ENCODE measurements around the gene KCNE4.

Gene KCNE4

GRCh38 chr2:223012291-223012690 lies 39.7 kb upstream of the KCNE4 start:
- Histone ChIP-seq H3K9ac (ENCODE audit: insufficient read length, low read depth) (no peak overlapping the region), H3K4me1 (ENCODE audit: insufficient read depth, insufficient read length) (no peaks in the 10 kb centered on the region), H3K27me3 (ENCODE audit: insufficient read depth, insufficient read length) (no peaks in the 10 kb centered on the region), H3K4me3 (ENCODE audit: insufficient read length, low read depth) (no peak overlapping the region), H3K36me3 (ENCODE audit: insufficient read depth, insufficient read length, low read length) (no peaks in the 10 kb centered on the region), H3K9me3 (ENCODE audit: insufficient read depth, low read length) (no peaks in the 10 kb centered on the region)
- TF ChIP-seq YY1 (IDR thresholded peaks at IDR 0.05; ENCODE audit: insufficient read depth, insufficient read length) (no peak), SUZ12 (IDR thresholded peaks at IDR 0.05; ENCODE audit: extremely low read depth, insufficient read depth, insufficient read length) (no peak), ZNF274 (IDR thresholded peaks at IDR 0.05; ENCODE audit: low read depth, low read length) (no peak)
- no peak for DNase-seq (ENCODE audit: low read depth, low spot score)

DNA sequence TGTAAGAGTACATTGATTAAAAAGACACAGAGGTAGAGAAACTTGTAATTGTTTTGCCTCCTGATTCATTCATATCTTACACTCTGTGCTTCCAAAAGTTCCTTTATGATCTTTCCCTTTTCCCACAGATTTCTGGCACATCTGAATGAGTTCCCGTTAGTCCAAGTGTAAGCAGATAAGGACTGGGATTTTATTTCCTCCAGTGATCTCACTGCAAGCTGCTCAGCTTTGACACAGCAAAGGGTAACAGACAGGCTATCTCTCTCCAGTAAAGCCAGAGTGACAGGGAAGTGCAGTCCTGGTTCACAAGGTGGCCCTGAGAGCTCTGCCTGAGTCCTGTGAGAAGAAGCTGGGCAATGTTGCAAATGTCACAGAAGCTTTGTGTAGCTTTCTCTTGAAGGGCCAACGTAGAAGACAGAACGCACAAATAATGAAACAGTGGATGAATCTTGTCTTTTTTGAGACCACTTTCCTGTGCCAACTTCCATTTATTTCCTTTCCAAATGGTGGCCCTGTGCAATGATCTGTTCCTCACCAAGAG lies 32.5 kb upstream of the KCNE4 start:
- DNase-seq (ENCODE audit: low read depth, low spot score) = no peak
- Histone ChIP-seq H3K4me3 (ENCODE audit: insufficient read length, low read depth) (no peak overlapping the region), H3K9ac (ENCODE audit: insufficient read length, low read depth) (no peak overlapping the region), H3K4me1 (ENCODE audit: insufficient read depth, insufficient read length) (no peaks in the 10 kb centered on the region), H3K9me3 (ENCODE audit: insufficient read depth, low read length) (no peaks in the 10 kb centered on the region), H3K27me3 (ENCODE audit: insufficient read depth, insufficient read length) (no peaks in the 10 kb centered on the region), H3K36me3 (ENCODE audit: insufficient read depth, insufficient read length, low read length) (no peaks in the 10 kb centered on the region)
- TF ChIP-seq ZNF274 (IDR thresholded peaks at IDR 0.05; ENCODE audit: low read depth, low read length) (no peak), YY1 (IDR thresholded peaks at IDR 0.05; ENCODE audit: insufficient read depth, insufficient read length) (no peak), SUZ12 (IDR thresholded peaks at IDR 0.05; ENCODE audit: extremely low read depth, insufficient read depth, insufficient read length) (no peak)

DNA sequence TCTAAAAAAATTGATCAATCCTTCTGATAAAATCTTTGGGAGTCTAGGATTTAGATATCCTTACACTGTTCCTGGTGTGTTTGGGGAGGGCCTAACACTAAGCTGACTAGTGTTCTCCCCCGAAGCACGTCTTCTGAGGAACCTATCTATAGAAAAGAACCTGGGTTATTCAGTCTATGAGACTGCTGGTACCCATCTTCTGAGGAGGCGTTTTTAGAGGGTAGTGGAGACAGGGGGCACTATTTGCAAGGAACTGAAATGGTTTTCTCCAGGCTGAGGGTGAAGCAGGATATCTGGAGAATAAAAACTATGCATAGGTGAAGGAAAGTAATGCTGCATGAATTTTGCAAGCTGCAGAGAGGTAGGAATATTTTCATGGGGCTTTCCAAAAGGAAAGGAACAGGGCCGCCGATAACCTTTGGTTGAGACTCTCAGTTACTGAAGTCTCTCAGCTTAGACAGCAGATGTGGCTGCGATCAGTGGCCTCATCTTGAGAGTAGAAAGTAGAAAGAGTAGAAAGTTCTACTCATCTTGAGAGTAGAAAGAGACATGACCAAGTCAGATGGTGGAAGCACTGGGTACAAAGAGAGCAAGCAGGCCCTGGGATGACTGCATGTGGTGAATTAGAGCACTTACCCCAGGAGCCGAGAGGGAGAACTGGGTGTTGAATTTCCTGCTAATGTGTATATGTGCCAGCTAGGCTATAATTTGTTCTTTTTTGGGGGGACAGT lies 31.8 kb upstream of the KCNE4 start:
- Histone ChIP-seq H3K4me1 (ENCODE audit: insufficient read depth, insufficient read length) (no peaks in the 10 kb centered on the region), H3K27me3 (ENCODE audit: insufficient read depth, insufficient read length) (no peaks in the 10 kb centered on the region), H3K4me3 (ENCODE audit: insufficient read length, low read depth) (no peak overlapping the region), H3K9me3 (ENCODE audit: insufficient read depth, low read length) (no peaks in the 10 kb centered on the region), H3K9ac (ENCODE audit: insufficient read length, low read depth) (no peak overlapping the region), H3K36me3 (ENCODE audit: insufficient read depth, insufficient read length, low read length) (no peaks in the 10 kb centered on the region)
- DNase-seq (ENCODE audit: low read depth, low spot score) = no peak
- no peak for TF ChIP-seq YY1 (IDR thresholded peaks at IDR 0.05; ENCODE audit: insufficient read depth, insufficient read length)
- no peak for TF ChIP-seq SUZ12 (IDR thresholded peaks at IDR 0.05; ENCODE audit: extremely low read depth, insufficient read depth, insufficient read length)

DNA sequence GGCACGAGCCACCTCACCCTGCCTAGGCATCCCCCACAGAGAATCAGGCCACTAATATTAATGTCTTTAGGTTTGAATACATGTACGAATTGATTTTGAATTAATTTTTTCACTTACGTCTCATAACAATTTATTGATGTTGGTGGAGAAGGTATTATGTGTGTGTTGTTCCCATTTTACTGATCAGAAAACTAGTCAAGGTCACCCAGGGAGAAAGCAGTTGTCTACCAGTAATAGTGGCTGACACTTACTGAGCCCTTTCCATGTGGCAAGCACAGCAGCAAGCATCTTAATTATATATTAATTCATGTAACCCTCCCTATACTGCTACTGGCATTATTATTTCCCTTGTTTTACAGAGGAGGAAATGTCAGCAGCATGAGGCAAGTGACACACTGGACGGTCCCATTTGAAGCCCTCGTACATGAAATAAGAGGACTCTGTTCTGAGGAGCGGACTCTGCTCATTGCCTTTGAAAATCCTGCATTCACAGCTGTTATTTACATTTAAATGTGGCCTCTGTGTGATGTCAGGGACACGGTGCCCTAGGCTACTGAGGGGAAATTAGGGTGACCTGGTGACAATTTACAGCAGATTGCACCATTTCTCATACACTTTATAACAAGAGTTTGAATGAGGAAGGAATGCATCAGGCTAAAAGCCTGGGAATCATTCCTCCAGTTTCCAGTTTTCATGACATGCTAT lies 30.9 kb upstream of the KCNE4 start:
- Histone ChIP-seq H3K4me3 (ENCODE audit: insufficient read length, low read depth) (no peak overlapping the region), H3K9me3 (ENCODE audit: insufficient read depth, low read length) (no peaks in the 10 kb centered on the region), H3K4me1 (ENCODE audit: insufficient read depth, insufficient read length) (no peaks in the 10 kb centered on the region), H3K9ac (ENCODE audit: insufficient read length, low read depth) (no peak overlapping the region), H3K27me3 (ENCODE audit: insufficient read depth, insufficient read length) (no peaks in the 10 kb centered on the region), H3K36me3 (ENCODE audit: insufficient read depth, insufficient read length, low read length) (no peaks in the 10 kb centered on the region)
- TF ChIP-seq YY1 (IDR thresholded peaks at IDR 0.05; ENCODE audit: insufficient read depth, insufficient read length) (no peak), ZNF274 (IDR thresholded peaks at IDR 0.05; ENCODE audit: low read depth, low read length) (no peak), SUZ12 (IDR thresholded peaks at IDR 0.05; ENCODE audit: extremely low read depth, insufficient read depth, insufficient read length) (no peak)
- DNase-seq (ENCODE audit: low read depth, low spot score) = no peak

DNA sequence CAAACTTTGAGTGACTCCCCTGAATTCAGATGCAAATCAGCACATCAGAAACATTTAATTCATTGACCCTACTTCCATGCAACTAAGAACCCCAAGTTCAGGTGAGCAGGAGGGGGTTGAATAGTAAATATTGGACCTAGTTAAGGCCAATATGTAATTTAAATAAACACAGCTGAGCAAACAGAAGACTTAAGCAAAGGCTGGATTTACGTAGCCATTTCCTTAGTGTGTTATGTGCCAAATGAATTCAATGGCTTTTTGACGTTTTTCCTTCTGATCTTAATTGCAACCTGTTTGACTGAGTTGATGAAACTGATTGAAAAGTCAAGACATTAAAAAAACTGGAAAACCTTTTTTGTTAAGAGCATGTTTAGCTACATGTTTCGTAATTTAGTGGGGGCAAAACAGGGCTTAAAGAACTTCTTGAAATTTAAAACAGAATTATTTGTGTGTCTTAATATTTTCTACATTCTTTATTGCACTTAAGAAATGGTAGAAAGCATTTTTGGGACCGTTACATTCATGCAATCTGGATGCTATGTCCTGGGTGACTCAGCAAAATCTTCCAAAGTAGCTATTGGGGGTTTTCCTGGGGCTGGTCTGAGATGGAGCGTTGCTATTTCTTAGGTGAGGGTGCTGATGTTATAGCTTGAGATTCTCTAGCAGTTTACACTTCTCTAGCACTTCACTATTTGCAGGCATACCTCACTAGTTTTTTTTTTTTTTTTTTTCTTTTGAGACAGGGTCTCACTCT lies 25.5 kb upstream of the KCNE4 start:
- Histone ChIP-seq H3K27me3 (ENCODE audit: insufficient read depth, insufficient read length) (no peaks in the 10 kb centered on the region), H3K36me3 (ENCODE audit: insufficient read depth, insufficient read length, low read length) (no peaks in the 10 kb centered on the region), H3K4me3 (ENCODE audit: insufficient read length, low read depth) (no peak overlapping the region), H3K4me1 (ENCODE audit: insufficient read depth, insufficient read length) (no peaks in the 10 kb centered on the region), H3K9ac (ENCODE audit: insufficient read length, low read depth) (no peak overlapping the region), H3K9me3 (ENCODE audit: insufficient read depth, low read length) (peaks cover 8% of the 10 kb centered on the region; the same call in 1 of the 2 replicates)
- TF ChIP-seq YY1 (IDR thresholded peaks at IDR 0.05; ENCODE audit: insufficient read depth, insufficient read length) (no peak), SUZ12 (IDR thresholded peaks at IDR 0.05; ENCODE audit: extremely low read depth, insufficient read depth, insufficient read length) (no peak)
- no peak for DNase-seq (ENCODE audit: low read depth, low spot score)

GRCh38 chr2:223027442-223027841 lies 24.5 kb upstream of the KCNE4 start:
- H3K36me3 ChIP-seq (ENCODE audit: insufficient read depth, insufficient read length, low read length) = no peaks in the 10 kb centered on the region
- H3K9ac ChIP-seq (ENCODE audit: insufficient read length, low read depth) = no peak overlapping the region
- H3K9me3 ChIP-seq (ENCODE audit: insufficient read depth, low read length) = peaks cover 17% of the 10 kb centered on the region
- H3K27me3 ChIP-seq (ENCODE audit: insufficient read depth, insufficient read length) = no peaks in the 10 kb centered on the region
- no peaks in the 10 kb centered on the region for H3K4me1 ChIP-seq (ENCODE audit: insufficient read depth, insufficient read length)
- no peak for DNase-seq (ENCODE audit: low read depth, low spot score)
- no peak overlapping the region for H3K4me3 ChIP-seq (ENCODE audit: insufficient read length, low read depth)
- TF ChIP-seq ZNF274 (IDR thresholded peaks at IDR 0.05; ENCODE audit: low read depth, low read length) = no peak

GRCh38 chr2:223029287-223029686 lies 22.7 kb upstream of the KCNE4 start:
- no peak for TF ChIP-seq ZNF274 (IDR thresholded peaks at IDR 0.05; ENCODE audit: low read depth, low read length)
- TF ChIP-seq YY1 (IDR thresholded peaks at IDR 0.05; ENCODE audit: insufficient read depth, insufficient read length) = no peak
- no peak for TF ChIP-seq SUZ12 (IDR thresholded peaks at IDR 0.05; ENCODE audit: extremely low read depth, insufficient read depth, insufficient read length)
- H3K36me3 ChIP-seq (ENCODE audit: insufficient read depth, insufficient read length, low read length) = no peaks in the 10 kb centered on the region

More at GRCh38 chr2:223029287-223029686, 22.7 kb upstream of the KCNE4 start:
- Histone ChIP-seq H3K4me3 (ENCODE audit: insufficient read length, low read depth) (no peak overlapping the region), H3K9ac (ENCODE audit: insufficient read length, low read depth) (no peak overlapping the region), H3K27me3 (ENCODE audit: insufficient read depth, insufficient read length) (no peaks in the 10 kb centered on the region), H3K4me1 (ENCODE audit: insufficient read depth, insufficient read length) (no peaks in the 10 kb centered on the region), H3K9me3 (ENCODE audit: insufficient read depth, low read length) (peaks cover 27% of the 10 kb centered on the region)
- no peak for DNase-seq (ENCODE audit: low read depth, low spot score)

Data from NT2/D1 (cell line).